GM12878 (cell line): ENCODE results near the gene CRIM1.

ENCODE experiments used
- CREB1 ChIP-seq: IDR thresholded peaks from 2 replicates; pipeline ENCODE4 v1.6.1; 2012; ENCODE audit warnings: low read depth, mild to moderate bottlenecking, inconsistent platforms
- CTCF ChIP-seq, 3 experiments: IDR thresholded peaks in 2 of 3; conservative IDR thresholded peaks in 1 of 3; 2 replicates each; pipeline ENCODE4 v1.5.1; 2011; ENCODE audit warnings: low read depth in 3 of 3, low read length in 3 of 3, mild to moderate bottlenecking in 3 of 3, control low read depth in 2 of 3, moderate library complexity in 2 of 3, inconsistent platforms in 1 of 3, mixed read lengths in 1 of 3; ENCODE audit not compliant: control insufficient read depth in 2 of 3, insufficient read depth in 1 of 3; ENCODE audit errors: extremely low read depth in 1 of 3
- ELK1 ChIP-seq: IDR thresholded peaks from 2 replicates; pipeline ENCODE4 v1.6.1; 2012; ENCODE audit warnings: low read depth, low read length, improper control_type of control experiment
- EP300 ChIP-seq, 2 experiments: fragments of 150-350 bp in 1 of 2; IDR thresholded peaks; 2 replicates each; pipeline ENCODE4 v1.6.1; 2011 to 2012; ENCODE audit warnings: low read depth in 2 of 2, low read length in 2 of 2, borderline replicate concordance in 1 of 2, improper control_type of control experiment in 1 of 2, inconsistent platforms in 1 of 2; ENCODE audit not compliant: control insufficient read depth in 1 of 2
- JUND ChIP-seq: IDR thresholded peaks from 2 replicates; pipeline ENCODE4 v1.6.1; 2012; ENCODE audit warnings: low read depth, mild to moderate bottlenecking, low read length, improper control_type of control experiment, moderate library complexity
- RB1 ChIP-seq: fragments of 450-650 bp; formaldehyde crosslinking; IDR thresholded peaks from 2 replicates; pipeline ENCODE4 v1.6.1; 2017; ENCODE audit warnings: mild to moderate bottlenecking, borderline replicate concordance
- RFX5 ChIP-seq: IDR thresholded peaks from 2 replicates; pipeline ENCODE4 v1.6.1; 2011; ENCODE audit warnings: low read depth, low read length, improper control_type of control experiment
- YY1 ChIP-seq: IDR thresholded peaks from 2 replicates; pipeline ENCODE4 v1.6.1; 2011; ENCODE audit warnings: low read depth, mild to moderate bottlenecking, low read length
- ZNF217 ChIP-seq: fragments of 450-650 bp; IDR thresholded peaks from 2 replicates; pipeline ENCODE4 v1.6.1; 2017; ENCODE audit warnings: antibody characterized with exemption, mild to moderate bottlenecking
- ZSCAN29 ChIP-seq: fragments of 450-650 bp; IDR thresholded peaks from 2 replicates; pipeline ENCODE4 v1.6.1; 2017; ENCODE audit warnings: mild to moderate bottlenecking, moderate library complexity

- no peak for TF ChIP-seq ZSCAN29
- no peak for TF ChIP-seq ELK1
- TF ChIP-seq CTCF (IDR thresholded peaks at IDR 0.05 in 2 of 3, conservative IDR thresholded peaks at IDR 0.05 in 1 of 3; ENCODE audit: control insufficient read depth in 2 of 3, extremely low read depth in 1 of 3, insufficient read depth in 1 of 3, low read depth in 3 of 3, low read length in 3 of 3) = no peak
- no peak for TF ChIP-seq ZNF217
- TF ChIP-seq RFX5 = no peak
- TF ChIP-seq RB1 = no peak
- TF ChIP-seq EP300 (IDR thresholded peaks at IDR 0.05; ENCODE audit: borderline replicate concordance in 1 of 2, control insufficient read depth in 1 of 2, low read depth in 2 of 2, low read length in 2 of 2) = no peak
- no peak for TF ChIP-seq CREB1
- no peak for TF ChIP-seq YY1
- TF ChIP-seq JUND = no peak
Measured at GRCh38 chr2:36484454-36484853, 128.9 kb downstream of the CRIM1 start.
